Right lobe of liver (tissue), 6 donors: ENCODE measurements around the gene ENTPD2. TPM values are rescaled to one million over a fixed set of nuclear protein-coding genes. Genes with fewer than 3 reads are reported as not detected.
"Not testable (repeated sequence)": the region's sequence is repeated elsewhere in the genome, so short reads cannot be mapped to it uniquely, and the experiment has no call there.

Experiments used
- ATAC-seq, 4 donors: fragments of 200-7000 bp; cut with Tn5 transposase; one replicate each; pipeline ENCODE4 v1.9.1; 2020; ENCODE audit warnings: mild to moderate bottlenecking in 4 of 4, moderate library complexity in 4 of 4
- DNase-seq, 3 donors: peaks; one replicate each; pipeline ENCODE4 v3.0.0-alpha.2; 2020
- H3K27ac ChIP-seq, 3 donors: fragments of 200-600 bp; one replicate each; pipeline ENCODE4 v1.8.0; 2022
- H3K27me3 ChIP-seq, 2 donors: fragments of 200-600 bp; one replicate each; pipeline ENCODE4 v1.8.0; 2022
- H3K36me3 ChIP-seq, 4 donors: fragments of 200-600 bp; sonication (generic) in 1 of 4; one replicate each; pipeline versions ENCODE4 v1.5.1 to v1.8.0; 2017 to 2022; ENCODE audit warnings: control low read depth in 1 of 4
- H3K4me1 ChIP-seq, 4 donors: fragments of 200-600 bp; sonication (generic) in 1 of 4; one replicate each; pipeline versions ENCODE4 v1.5.1 to v1.8.0; 2017 to 2022; ENCODE audit warnings: control low read depth in 1 of 4
- H3K4me3 ChIP-seq, 3 donors: fragments of 200-600 bp; one replicate each; pipeline ENCODE4 v1.8.0; 2022
- H3K9me3 ChIP-seq, 4 donors: fragments of 200-600 bp; sonication (generic) in 1 of 4; one replicate each; pipeline versions ENCODE4 v1.5.1 to v1.8.0; 2017 to 2022; ENCODE audit warnings: control low read depth in 1 of 4
- POLR2A ChIP-seq: fragments of 450-650 bp; IDR thresholded peaks from one replicate; pipeline ENCODE4 v1.6.1; 2017; ENCODE audit warnings: antibody characterized with exemption, mild to moderate bottlenecking
- WGBS: methylation state at CpG from one replicate; pipeline ENCODE4 v1.1.6; 2018; ENCODE audit warnings: low coverage, low lambda C conversion rate; ENCODE audit not compliant: insufficient coverage; ENCODE audit errors: missing lambda C conversion rate; 5-methylcytosine and 5-hydroxymethylcytosine counted together
- intact Hi-C, 2 donors: fragments of 100-400 bp; cut with DNase I; formaldehyde crosslinking; loops; one replicate each; pipeline versions ENCODE4 v1.11.2 to v1.14.1; 2022
- total RNA-seq, 6 experiments: library from RNA; depleted of rRNA in 2 of 6; stranded (reverse); fragments of >200 nt in 2 of 6; fragmentation: NEBNext Ultra II Directional in 3 of 6; extraction: Animal tissue kit (Norgen Biotek cat#: 25700) in 3 of 6; gene quantifications; one replicate each; pipeline versions ENCODE4 v1.1.0 to v1.2.4, GENCODE V29; 2016 to 2023
- TF ChIP-seq, protein P1 (sequence below), 4 donors: fragments of 200-600 bp in 3 of 4; fragments of 450-650 bp in 1 of 4; IDR thresholded peaks; one replicate each; pipeline versions ENCODE4 v1.5.1 to v1.8.0; 2016 to 2022; ENCODE audit warnings: antibody characterized with exemption in 4 of 4, mild to moderate bottlenecking in 2 of 4
- donor health status: DM: no; HTN: yes; CAD: no.
- donor health status: DM: no; HTN: no; CAD: no.
- donor health status: DM: no; HTN: no; CAD: no.
- donor health status: DM: no; HTN: yes; CAD: no.
- donor health status: DM: no; HTN: yes; CAD: no.

ENTPD2 gene
- total RNA-seq, 6 experiments from 2014 or later = 0.50 to 2.1 (median 0.80) TPM

DNA sequence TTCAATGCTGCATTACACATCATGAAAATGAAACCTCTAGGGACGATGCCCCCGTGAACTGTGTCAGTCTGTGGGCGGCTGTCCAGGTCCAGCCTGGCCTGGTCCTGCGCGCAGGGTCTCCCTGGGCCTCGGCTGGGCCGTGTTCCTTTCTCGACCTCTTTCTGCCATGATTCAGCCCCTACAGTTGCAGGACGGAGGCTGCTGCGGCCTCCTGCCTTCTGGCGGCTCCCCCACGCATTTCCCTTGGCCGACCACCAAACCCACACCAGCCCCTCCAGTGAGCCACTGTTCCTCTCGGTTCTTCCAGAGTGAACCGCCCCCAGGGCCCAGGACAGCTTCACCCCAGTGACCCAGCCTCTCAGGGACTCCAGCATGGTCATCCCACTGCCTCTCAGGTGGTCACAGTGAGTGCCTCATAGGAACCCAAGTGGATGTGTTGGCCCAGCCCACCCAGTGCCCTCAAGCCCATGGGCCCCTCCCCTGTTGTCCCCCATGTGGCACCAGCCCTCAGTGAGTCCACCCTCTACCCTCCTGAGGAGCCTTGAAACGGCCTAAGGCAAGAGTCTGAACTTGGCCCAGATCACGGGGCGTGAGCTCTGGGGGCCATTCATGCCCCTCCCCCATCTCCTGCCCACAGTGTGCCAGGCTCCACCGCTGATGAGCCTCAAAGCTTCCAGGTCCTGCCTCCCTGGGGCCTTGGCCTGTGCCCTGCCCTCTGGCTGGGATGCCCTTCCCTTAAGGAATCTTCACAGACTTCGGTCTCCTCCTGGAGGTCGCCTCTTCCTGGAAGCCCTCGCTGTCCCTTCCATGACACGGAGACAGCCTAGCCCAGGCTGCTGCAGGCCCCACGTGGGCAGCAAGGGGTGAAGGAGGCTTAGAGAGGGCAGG, 47.5 kb downstream of the ENTPD2 start:
- Histone ChIP-seq H3K4me1 (no peaks in the 10 kb centered on the region), H3K36me3 (peaks cover 0 to 2% (median 0%) of the 10 kb centered on the region in 4 donors), H3K27me3 (no peaks in the 10 kb centered on the region), H3K4me3 (no peak overlapping the region), H3K27ac (no peak overlapping the region), H3K9me3 (no peaks in the 10 kb centered on the region)
- TF ChIP-seq POLR2A = no peak
- TF ChIP-seq, protein P1, sequence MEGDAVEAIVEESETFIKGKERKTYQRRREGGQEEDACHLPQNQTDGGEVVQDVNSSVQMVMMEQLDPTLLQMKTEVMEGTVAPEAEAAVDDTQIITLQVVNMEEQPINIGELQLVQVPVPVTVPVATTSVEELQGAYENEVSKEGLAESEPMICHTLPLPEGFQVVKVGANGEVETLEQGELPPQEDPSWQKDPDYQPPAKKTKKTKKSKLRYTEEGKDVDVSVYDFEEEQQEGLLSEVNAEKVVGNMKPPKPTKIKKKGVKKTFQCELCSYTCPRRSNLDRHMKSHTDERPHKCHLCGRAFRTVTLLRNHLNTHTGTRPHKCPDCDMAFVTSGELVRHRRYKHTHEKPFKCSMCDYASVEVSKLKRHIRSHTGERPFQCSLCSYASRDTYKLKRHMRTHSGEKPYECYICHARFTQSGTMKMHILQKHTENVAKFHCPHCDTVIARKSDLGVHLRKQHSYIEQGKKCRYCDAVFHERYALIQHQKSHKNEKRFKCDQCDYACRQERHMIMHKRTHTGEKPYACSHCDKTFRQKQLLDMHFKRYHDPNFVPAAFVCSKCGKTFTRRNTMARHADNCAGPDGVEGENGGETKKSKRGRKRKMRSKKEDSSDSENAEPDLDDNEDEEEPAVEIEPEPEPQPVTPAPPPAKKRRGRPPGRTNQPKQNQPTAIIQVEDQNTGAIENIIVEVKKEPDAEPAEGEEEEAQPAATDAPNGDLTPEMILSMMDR (IDR thresholded peaks at IDR 0.05) = no peak
- intact Hi-C loops = no loop called here
- WGBS = 59% methylated on average over 14 of the region's 24 CpGs
- peak in 2 of 4 donors; percentile 2 to 10 for ATAC-seq
- no peak for DNase-seq

DNA sequence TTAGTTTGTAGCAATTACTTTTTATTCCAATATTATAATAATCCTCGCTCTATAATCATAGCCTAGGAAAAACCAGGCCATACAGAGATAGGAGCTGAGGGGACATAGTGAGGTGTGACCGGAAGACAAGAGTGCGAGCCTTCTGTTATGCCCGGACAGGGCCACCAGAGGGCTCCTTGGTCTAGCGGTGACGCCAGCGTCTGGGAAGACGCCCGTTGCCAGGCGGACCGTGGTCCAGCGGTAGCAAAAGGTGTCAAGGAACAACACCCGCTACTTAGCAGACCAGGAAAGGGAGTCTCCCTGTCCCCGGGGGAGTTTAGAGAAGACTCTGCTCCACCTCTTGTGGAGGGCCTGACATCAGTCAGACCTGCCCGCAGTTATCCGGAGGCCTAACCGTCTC, 49.6 kb downstream of the ENTPD2 start:
- H3K36me3 ChIP-seq, H3K27ac ChIP-seq, H3K4me1 ChIP-seq, DNase-seq, intact Hi-C loops, H3K27me3 ChIP-seq, ATAC-seq, H3K9me3 ChIP-seq, H3K4me3 ChIP-seq: not testable (repeated sequence)
- WGBS = 46% methylated on average over 5 of the region's 17 CpGs
- TF ChIP-seq, protein P1 (IDR thresholded peaks at IDR 0.05) = peak; percentile 33 to 49 (median 44)

DNA sequence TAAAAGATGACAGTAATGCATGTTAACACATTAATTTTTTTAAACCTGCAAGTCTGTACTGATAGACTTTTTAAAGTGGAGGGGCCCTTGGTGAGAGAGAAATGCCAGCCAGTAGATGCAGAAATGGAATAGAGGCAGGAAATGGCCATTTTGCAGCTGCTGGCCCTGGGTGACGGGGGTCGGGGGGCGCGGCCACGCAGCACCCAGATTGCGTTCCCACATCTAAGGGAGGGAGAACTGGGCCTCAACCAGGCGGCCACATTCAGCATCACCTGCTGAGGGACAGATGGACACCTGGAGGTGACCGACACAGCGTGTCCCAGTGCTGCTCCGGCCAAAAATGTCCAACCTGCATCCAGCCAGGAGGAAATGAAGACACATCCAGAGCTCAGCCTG, 51.2 kb downstream of the ENTPD2 start:
- no peak for TF ChIP-seq POLR2A
- TF ChIP-seq, protein P1 (IDR thresholded peaks at IDR 0.05) = no peak
- H3K27ac ChIP-seq = no peak overlapping the region
- H3K36me3 ChIP-seq = no peaks in the 10 kb centered on the region
- H3K27me3 ChIP-seq = no peaks in the 10 kb centered on the region
- DNase-seq (no peak), ATAC-seq (no peak)
- intact Hi-C loops = no loop called here
- H3K4me1 ChIP-seq = no peaks in the 10 kb centered on the region
- no peak overlapping the region for H3K4me3 ChIP-seq
- no peaks in the 10 kb centered on the region for H3K9me3 ChIP-seq
- 68% methylated on average over 6 of the region's 10 CpGs for WGBS

DNA sequence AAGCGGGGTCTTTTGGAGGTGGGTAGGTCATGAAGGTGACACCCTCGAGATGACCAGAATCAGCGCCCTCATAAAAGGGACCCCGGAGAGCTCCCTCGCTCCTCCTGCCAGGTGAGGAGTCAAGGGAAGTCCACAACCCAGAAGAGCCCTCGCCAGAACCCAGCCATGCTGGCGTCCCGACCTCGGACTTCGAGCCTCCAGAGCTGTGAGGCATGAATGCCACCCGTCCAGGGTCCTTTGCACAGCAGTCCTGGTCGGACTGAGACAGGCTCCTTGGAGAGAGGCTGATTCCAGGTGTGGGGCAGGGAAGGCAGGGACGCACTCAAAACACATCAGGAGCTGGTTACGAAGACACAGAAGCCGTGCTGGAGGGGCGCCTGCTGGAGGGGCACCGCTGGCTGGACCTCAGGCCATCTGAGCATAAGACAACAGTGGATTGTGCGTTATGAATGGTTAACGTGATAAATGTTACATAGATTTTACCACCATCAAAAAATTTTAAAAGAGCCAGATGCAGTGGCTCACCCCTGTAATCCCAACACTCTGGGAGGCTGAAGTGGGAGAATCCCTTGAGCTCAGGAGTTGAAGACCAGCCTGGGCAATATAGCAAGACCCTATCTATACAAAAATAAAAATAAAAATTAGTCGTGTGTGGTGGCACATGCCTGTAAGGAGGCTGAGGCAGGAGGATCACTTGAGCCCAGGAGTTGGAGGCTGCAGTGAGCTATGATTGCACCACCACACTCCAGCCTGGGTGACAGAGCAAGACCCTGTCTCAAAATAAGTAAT, 51.8 kb downstream of the ENTPD2 start:
- H3K4me1 ChIP-seq = no peaks in the 10 kb centered on the region
- peak; percentile 25 to 69 (median 61) for ATAC-seq
- no peak overlapping the region for H3K27ac ChIP-seq
- no peak overlapping the region for H3K4me3 ChIP-seq
- intact Hi-C loops = no loop called here
- no peaks in the 10 kb centered on the region for H3K9me3 ChIP-seq
- no peaks in the 10 kb centered on the region for H3K27me3 ChIP-seq
- WGBS = 78% methylated on average over 15 of the region's 20 CpGs
- TF ChIP-seq, protein P1 (IDR thresholded peaks at IDR 0.05) = no peak
- TF ChIP-seq POLR2A = no peak
- no peaks in the 10 kb centered on the region for H3K36me3 ChIP-seq
- no peak for DNase-seq
